D721Med (cell line): ENCODE data around the gene TNRC6C.
"Not testable (repeated sequence)": the region's sequence is repeated elsewhere in the genome, so short reads cannot be mapped to it uniquely, and the experiment has no call there.

ENCODE experiments used
- DNase-seq: peaks from one replicate; pipeline ENCODE4 v3.0.0; 2011; ENCODE audit warnings: low spot score; ENCODE audit not compliant: insufficient read length
- FAIRE-seq: peaks from 2 replicates; lab custom pipeline; 2011; peaks lifted over from hg19 to GRCh38; lab: Jason Lieb, UNC
- TF ChIP-seq, protein P1 (sequence below): IDR thresholded peaks from 2 replicates; pipeline ENCODE4 v1.5.1; 2012; ENCODE audit warnings: mild to moderate bottlenecking, control low read depth; ENCODE audit not compliant: insufficient read depth; ENCODE audit errors: missing control alignments

Gene TNRC6C

DNA sequence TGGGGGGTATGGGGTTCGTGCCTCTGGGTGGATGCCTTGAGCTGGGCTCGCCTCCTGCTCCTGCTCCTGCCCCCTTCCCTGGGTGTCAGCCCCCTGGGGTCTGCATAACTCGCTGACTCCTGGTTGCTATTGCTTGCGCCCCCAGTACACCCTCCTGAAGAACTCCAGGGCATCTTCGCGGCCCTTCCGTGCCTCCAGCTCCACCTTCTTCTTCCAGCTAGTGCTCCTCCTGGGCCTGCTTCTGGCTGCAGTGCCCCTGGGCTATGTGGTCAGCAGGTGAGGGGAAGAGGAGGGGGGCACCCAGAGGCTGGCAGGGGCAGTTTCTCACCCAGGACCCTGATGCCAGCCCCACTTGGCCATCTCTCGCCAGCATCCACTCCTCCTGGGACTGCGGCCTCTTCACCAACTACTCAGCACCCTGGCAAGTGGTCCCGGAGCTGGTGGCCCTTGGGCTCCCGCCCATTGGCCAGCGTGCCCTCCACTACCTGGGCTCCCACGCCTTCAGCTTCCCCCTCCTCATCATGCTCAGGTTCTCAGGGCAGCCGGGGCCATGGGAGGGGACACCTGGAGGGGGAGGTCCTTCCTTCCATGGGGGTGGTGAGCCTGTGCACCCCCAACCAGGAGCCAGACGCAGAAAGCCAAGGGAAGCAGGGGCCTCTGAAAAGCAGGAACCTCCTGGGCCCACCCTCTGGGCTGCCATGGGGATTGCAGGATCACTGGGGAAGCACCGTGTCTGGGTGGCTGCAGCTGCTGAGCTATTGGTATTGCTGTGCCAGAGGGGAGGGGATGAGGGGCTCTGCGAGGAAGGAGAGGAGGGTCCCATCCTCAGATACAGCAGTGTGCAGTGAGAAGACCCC lies 179.9 kb downstream of the TNRC6C start:
- FAIRE-seq (no peak), DNase-seq (no peak)
- TF ChIP-seq, protein P1, sequence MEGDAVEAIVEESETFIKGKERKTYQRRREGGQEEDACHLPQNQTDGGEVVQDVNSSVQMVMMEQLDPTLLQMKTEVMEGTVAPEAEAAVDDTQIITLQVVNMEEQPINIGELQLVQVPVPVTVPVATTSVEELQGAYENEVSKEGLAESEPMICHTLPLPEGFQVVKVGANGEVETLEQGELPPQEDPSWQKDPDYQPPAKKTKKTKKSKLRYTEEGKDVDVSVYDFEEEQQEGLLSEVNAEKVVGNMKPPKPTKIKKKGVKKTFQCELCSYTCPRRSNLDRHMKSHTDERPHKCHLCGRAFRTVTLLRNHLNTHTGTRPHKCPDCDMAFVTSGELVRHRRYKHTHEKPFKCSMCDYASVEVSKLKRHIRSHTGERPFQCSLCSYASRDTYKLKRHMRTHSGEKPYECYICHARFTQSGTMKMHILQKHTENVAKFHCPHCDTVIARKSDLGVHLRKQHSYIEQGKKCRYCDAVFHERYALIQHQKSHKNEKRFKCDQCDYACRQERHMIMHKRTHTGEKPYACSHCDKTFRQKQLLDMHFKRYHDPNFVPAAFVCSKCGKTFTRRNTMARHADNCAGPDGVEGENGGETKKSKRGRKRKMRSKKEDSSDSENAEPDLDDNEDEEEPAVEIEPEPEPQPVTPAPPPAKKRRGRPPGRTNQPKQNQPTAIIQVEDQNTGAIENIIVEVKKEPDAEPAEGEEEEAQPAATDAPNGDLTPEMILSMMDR = no peak

DNA sequence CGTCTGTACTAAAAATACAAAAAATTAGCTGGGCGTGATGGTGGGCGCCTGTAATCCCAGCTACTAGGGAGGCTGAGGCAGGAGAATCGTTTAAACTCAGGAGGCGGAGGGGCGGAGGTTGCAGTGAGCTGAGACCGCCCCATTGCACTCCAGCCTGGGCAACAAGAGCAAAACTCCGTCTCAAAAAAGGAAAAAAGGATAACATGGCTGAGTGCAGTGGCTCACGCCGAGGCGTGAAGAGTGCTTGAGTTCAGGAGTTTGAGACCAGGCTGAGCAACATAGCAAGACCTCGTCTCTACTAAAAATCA lies 181.3 kb downstream of the TNRC6C start:
- not testable (repeated sequence) for DNase-seq, FAIRE-seq

DNA sequence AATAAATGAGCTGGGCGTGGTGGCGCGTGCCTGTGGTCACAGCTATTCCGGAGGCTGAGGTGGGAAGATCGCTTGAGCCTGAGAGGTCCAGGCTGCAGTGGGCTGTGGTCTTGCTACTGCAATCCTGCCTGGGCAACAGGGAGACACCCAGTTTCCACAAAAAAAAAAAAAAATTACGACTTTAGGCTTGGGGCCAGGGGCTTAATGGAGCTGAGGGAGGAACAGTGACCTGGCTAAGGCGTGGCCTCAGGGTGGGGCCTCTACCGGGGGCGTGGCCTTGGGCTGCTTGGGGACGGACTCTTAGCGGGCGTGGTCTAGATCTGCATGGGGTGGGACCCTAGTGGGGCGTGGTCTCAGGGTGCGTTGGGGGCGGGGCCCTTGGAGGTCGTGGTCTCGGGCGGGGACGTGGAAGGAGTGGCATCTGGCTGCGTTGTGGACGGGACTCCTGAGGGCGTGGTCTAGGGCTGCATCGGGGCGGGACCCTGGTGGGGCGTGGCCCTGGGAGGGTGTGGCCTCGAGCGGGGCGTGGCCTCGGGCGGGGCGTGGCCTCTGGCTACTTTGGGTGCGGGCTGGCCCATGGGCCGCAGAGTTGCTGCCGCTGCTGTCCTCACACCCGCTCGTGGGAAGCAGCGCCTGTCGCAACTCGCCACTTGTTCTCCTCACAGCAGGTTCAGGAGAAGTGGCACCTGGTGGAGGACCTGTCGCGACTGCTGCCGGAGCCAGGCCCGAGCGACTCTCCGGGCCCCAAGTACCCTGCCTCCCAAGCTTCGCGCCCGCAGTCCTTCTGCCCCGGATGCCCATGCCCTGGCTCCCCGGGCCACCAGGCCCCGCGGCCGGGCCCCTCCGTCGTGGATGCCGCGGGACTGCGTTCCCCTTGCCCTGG lies 181.9 kb downstream of the TNRC6C start:
- no peak for DNase-seq
- TF ChIP-seq, protein P1 = no peak
- no peak for FAIRE-seq

DNA sequence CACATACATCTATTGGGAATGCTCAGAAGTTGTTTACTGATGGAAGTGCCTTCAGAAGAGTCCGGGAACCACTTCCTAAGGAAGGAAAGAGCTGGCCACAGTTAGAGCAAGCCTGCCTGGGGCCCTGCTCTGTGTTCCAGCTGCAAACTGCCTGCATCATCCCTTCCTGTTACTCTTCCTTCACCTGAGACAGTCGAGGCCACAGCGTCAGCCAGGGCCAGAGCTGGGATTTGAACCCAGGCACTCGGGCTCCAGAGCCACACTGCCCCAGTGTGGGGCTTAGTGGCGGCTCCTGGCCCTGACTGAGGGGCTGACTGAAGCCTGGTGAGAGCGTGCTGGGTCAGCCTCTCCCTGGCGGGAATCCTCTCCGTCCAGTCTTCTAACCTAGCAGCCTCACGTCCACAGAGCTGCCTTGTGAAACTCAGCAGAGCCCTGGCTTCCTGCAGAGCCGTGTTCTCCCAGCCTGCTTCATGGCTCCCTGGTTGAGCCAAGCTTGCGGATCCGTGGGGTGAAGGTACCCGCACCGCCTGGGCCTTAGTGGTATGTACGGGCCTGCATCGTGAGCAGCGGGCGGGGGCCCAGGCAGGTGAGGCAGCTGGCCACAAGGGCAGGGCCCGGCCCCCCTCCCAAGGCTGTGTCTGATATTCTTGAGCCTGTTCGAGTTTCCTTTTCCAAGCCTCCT lies 183.1 kb downstream of the TNRC6C start:
- TF ChIP-seq, protein P1 = no peak
- FAIRE-seq (no peak), DNase-seq (no peak)

DNA sequence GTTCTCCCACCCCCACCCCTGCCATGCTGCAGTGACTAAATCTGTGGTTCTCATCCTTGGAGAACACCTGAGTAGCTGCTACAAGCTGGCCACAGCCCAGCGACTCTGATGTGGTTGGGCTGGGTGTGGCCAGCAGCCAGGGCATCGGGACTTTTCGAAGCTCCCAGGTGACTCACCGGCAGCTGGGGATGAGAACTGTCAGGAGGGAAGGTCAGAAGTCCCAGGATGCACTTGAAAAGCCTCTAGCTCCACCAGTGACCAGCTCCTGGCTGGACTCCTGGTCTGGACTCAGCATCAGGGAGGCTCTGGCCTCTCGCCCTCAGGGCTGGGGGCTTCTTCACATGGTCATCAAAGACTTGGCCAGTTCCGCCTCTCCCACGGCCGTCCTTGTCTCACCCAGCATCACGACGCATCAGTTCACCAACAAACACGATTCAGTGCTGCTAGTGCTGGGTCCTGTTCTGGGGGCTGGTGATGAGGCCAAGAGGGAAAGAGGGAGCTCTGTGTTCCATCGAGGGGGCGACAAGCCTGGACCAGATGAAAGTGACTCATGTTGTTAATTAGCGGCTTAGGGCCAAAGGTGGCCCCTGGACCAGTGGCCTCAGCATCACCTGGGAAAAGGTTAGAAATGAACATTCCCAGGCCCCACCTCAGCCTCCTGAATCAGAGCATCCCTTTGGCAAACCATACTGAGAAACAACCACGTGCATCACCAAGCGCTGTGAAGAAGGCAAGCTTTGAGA lies 183.8 kb downstream of the TNRC6C start:
- DNase-seq = no peak
- TF ChIP-seq, protein P1 = no peak
- FAIRE-seq = no peak

DNA sequence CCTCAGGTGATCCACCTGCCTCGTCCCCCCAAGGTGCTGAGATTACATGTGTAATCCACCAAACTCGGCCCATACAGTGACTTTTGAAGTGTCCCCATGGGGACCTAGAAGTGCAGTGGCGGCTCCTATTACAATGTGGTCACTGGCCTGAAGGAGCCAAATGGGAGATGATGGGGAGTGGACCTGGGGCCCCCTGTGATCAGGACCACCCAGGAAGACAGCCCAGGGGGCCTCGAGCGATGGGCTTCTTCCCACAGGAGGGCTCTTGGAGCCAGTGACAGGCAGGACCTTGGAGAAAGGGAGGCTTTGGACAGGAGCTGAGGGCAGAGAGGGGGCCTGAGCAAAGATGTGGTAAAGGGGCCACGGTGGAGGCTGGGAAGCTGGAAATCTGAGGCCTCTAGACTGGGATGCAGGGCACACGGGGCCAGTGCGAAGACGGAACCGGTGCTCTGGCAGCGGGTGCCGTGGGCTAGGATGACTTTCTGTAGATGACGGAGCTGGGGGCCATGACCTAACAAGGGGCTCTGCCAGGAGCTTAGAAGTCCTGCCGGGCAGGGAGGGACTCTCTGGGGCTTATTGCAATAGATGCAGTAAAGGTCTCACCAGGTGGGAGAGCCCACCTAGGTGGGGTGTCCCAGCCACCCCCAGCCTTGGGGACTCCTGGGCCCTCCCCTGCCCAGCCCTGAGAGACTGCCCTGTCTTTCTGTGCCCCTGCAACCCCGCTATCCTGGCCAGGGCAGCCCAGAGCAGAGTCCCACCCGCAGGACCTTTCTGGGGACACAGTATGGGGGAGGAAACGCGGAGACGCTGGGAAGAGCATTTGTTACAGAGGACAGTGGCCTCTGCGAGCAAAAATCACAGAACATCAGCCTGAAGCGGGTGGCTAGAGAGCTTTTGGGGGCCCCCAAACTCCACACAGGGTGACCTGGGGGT lies 185.0 kb downstream of the TNRC6C start:
- DNase-seq (no peak), FAIRE-seq (no peak)
- TF ChIP-seq, protein P1 = no peak
